Measurements from ENCODE around the gene CHMP4A.
"Not testable (repeated sequence)": the region's sequence is repeated elsewhere in the genome, so short reads cannot be mapped to it uniquely, and the experiment has no call there.

The CHMP4A gene

GRCh38 chr14:24219521-24219920 is 6.2 kb upstream of the CHMP4A start:
- Histone ChIP-seq H3K9ac (ENCODE audit: low read depth, low read length) (no peak overlapping the region), H3K9me3 (ENCODE audit: control insufficient read depth, insufficient read depth, low read length) (no peaks in the 10 kb centered on the region), H3K36me3 (ENCODE audit: insufficient read depth, low read length) (no peaks in the 10 kb centered on the region), H3K4me1 (ENCODE audit: insufficient read depth, low read length) (no peaks in the 10 kb centered on the region)

GRCh38 chr14:24219080-24219479 is 5.8 kb upstream of the CHMP4A start:
- Histone ChIP-seq H3K9ac (ENCODE audit: low read depth, low read length) (no peak overlapping the region), H3K9me3 (ENCODE audit: control insufficient read depth, insufficient read depth, low read length) (no peaks in the 10 kb centered on the region), H3K4me1 (ENCODE audit: insufficient read depth, low read length) (no peaks in the 10 kb centered on the region), H3K36me3 (ENCODE audit: insufficient read depth, low read length) (no peaks in the 10 kb centered on the region)

GRCh38 chr14:24216876-24217275 is 3.6 kb upstream of the CHMP4A start:
- H3K9me3 ChIP-seq (ENCODE audit: control insufficient read depth, insufficient read depth, low read length); H3K36me3 ChIP-seq (ENCODE audit: insufficient read depth, low read length); H3K4me1 ChIP-seq (ENCODE audit: insufficient read depth, low read length); H3K9ac ChIP-seq (ENCODE audit: low read depth, low read length): not testable (repeated sequence)

GRCh38 chr14:24216345-24216699 is 3.0 kb upstream of the CHMP4A start:
- H3K36me3 ChIP-seq (ENCODE audit: insufficient read depth, low read length) = no peaks in the 10 kb centered on the region
- H3K9me3 ChIP-seq (ENCODE audit: control insufficient read depth, insufficient read depth, low read length) = no peaks in the 10 kb centered on the region
- 0 out of 2 replicates have a peak overlapping the region, but pooled peaks have one; percentile 93 for H3K9ac ChIP-seq (ENCODE audit: low read depth, low read length)
- H3K4me1 ChIP-seq (ENCODE audit: insufficient read depth, low read length) = peaks cover 4% of the 10 kb centered on the region; the same call in 1 of the 2 replicates

GRCh38 chr14:24215495-24216344 is 2.4 kb upstream of the CHMP4A start, which contains the start of gene MDP1:
TSS of gene MDP1 (minus strand) at chr14:24216066. CDS start at chr14:24215955, 111 bp downstream.
- Histone ChIP-seq H3K36me3 (ENCODE audit: insufficient read depth, low read length) (peaks cover 1% of the 10 kb centered on the region; the same call in 1 of the 2 replicates), H3K4me1 (ENCODE audit: insufficient read depth, low read length) (peaks cover 4% of the 10 kb centered on the region; the same call in 1 of the 2 replicates), H3K9ac (ENCODE audit: low read depth, low read length) (peak within 1 kb of the TSS; percentile 93), H3K9me3 (ENCODE audit: control insufficient read depth, insufficient read depth, low read length) (no peaks in the 10 kb centered on the region)

- Histone ChIP-seq H3K9me3 (ENCODE audit: control insufficient read depth, insufficient read depth, low read length) (no peaks in the 10 kb centered on the region), H3K9ac (ENCODE audit: low read depth, low read length) (peak overlapping the region; percentile 77)
These were observed 776 bp upstream of the CHMP4A start for GRCh38 chr14:24213866-24214662.

GRCh38 chr14:24211311-24211710 is 2.0 kb downstream of the CHMP4A start:
- no peaks in the 10 kb centered on the region for H3K9me3 ChIP-seq (ENCODE audit: control insufficient read depth, insufficient read depth, low read length)
- peaks cover 11% of the 10 kb centered on the region; the same call in 1 of the 2 replicates for H3K36me3 ChIP-seq (ENCODE audit: insufficient read depth, low read length)
- H3K9ac ChIP-seq (ENCODE audit: low read depth, low read length) = no peak overlapping the region
- peaks cover 4% of the 10 kb centered on the region; the same call in 1 of the 2 replicates for H3K4me1 ChIP-seq (ENCODE audit: insufficient read depth, low read length)

More at GRCh38 chr14:24213866-24214662, 776 bp upstream of the CHMP4A start:
- H3K36me3 ChIP-seq (ENCODE audit: insufficient read depth, low read length) = peaks cover 7% of the 10 kb centered on the region; the same call in 1 of the 2 replicates
- peaks cover 4% of the 10 kb centered on the region; the same call in 1 of the 2 replicates for H3K4me1 ChIP-seq (ENCODE audit: insufficient read depth, low read length)

GRCh38 chr14:24207625-24208024 is 5.7 kb downstream of the CHMP4A start:
- peaks cover 18% of the 10 kb centered on the region; the same call in 1 of the 2 replicates for H3K36me3 ChIP-seq (ENCODE audit: insufficient read depth, low read length)
- no peaks in the 10 kb centered on the region for H3K4me1 ChIP-seq (ENCODE audit: insufficient read depth, low read length)
- no peak overlapping the region for H3K9ac ChIP-seq (ENCODE audit: low read depth, low read length)
- H3K9me3 ChIP-seq (ENCODE audit: control insufficient read depth, insufficient read depth, low read length) = no peaks in the 10 kb centered on the region

GRCh38 chr14:24207104-24207551 is 6.2 kb downstream of the CHMP4A start:
- Histone ChIP-seq H3K4me1 (ENCODE audit: insufficient read depth, low read length) (no peaks in the 10 kb centered on the region), H3K36me3 (ENCODE audit: insufficient read depth, low read length) (peaks cover 18% of the 10 kb centered on the region; the same call in 1 of the 2 replicates), H3K9ac (ENCODE audit: low read depth, low read length) (no peak overlapping the region), H3K9me3 (ENCODE audit: control insufficient read depth, insufficient read depth, low read length) (no peaks in the 10 kb centered on the region)

GRCh38 chr14:24206260-24207103 is 6.8 kb downstream of the CHMP4A start:
- H3K36me3 ChIP-seq (ENCODE audit: insufficient read depth, low read length) = peaks cover 20% of the 10 kb centered on the region; the same call in 1 of the 2 replicates
- H3K4me1 ChIP-seq (ENCODE audit: insufficient read depth, low read length) = no peaks in the 10 kb centered on the region
- H3K9me3 ChIP-seq (ENCODE audit: control insufficient read depth, insufficient read depth, low read length) = peaks cover 3% of the 10 kb centered on the region
- H3K9ac ChIP-seq (ENCODE audit: low read depth, low read length) = no peak overlapping the region

- H3K36me3 ChIP-seq (ENCODE audit: insufficient read depth, low read length) = peaks cover 20% of the 10 kb centered on the region; the same call in 1 of the 2 replicates
These were observed 8.8 kb downstream of the CHMP4A start for GRCh38 chr14:24204163-24205146.

GRCh38 chr14:24203249-24203886 is 9.9 kb downstream of the CHMP4A start:
- not testable (repeated sequence) for H3K4me1 ChIP-seq (ENCODE audit: insufficient read depth, low read length); H3K9me3 ChIP-seq (ENCODE audit: control insufficient read depth, insufficient read depth, low read length)
- 0 out of 2 replicates have a peak overlapping the region, but pooled peaks have one; percentile 3 for H3K9ac ChIP-seq (ENCODE audit: low read depth, low read length)
- H3K36me3 ChIP-seq (ENCODE audit: insufficient read depth, low read length) = peaks cover 17% of the 10 kb centered on the region; the same call in 1 of the 2 replicates

More at GRCh38 chr14:24204163-24205146, 8.8 kb downstream of the CHMP4A start:
- Histone ChIP-seq H3K9me3 (ENCODE audit: control insufficient read depth, insufficient read depth, low read length) (peaks cover 5% of the 10 kb centered on the region), H3K9ac (ENCODE audit: low read depth, low read length) (no peak overlapping the region), H3K4me1 (ENCODE audit: insufficient read depth, low read length) (no peaks in the 10 kb centered on the region)

Data from ES-I3 (cell line).